GM18507 (cell line): ENCODE results near the gene SLFN13.
A peak's percentile ranks its signal among the peaks of the same experiment; 100 is the strongest.
"Not testable (repeated sequence)": the region's sequence is repeated elsewhere in the genome, so short reads cannot be mapped to it uniquely, and the experiment has no call there.

Source experiments
- DNase-seq: peaks from one replicate; pipeline ENCODE4 v3.0.0; 2011; ENCODE audit warnings: low read depth; ENCODE audit not compliant: insufficient read length; ENCODE audit errors: extremely low spot score
- FAIRE-seq: peaks from 2 replicates; lab custom pipeline; 2011; peaks lifted over from hg19 to GRCh38; lab: Jason Lieb, UNC

SLFN13 gene, protein sequence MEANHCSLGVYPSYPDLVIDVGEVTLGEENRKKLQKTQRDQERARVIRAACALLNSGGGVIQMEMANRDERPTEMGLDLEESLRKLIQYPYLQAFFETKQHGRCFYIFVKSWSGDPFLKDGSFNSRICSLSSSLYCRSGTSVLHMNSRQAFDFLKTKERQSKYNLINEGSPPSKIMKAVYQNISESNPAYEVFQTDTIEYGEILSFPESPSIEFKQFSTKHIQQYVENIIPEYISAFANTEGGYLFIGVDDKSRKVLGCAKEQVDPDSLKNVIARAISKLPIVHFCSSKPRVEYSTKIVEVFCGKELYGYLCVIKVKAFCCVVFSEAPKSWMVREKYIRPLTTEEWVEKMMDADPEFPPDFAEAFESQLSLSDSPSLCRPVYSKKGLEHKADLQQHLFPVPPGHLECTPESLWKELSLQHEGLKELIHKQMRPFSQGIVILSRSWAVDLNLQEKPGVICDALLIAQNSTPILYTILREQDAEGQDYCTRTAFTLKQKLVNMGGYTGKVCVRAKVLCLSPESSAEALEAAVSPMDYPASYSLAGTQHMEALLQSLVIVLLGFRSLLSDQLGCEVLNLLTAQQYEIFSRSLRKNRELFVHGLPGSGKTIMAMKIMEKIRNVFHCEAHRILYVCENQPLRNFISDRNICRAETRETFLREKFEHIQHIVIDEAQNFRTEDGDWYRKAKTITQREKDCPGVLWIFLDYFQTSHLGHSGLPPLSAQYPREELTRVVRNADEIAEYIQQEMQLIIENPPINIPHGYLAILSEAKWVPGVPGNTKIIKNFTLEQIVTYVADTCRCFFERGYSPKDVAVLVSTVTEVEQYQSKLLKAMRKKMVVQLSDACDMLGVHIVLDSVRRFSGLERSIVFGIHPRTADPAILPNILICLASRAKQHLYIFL

DNA sequence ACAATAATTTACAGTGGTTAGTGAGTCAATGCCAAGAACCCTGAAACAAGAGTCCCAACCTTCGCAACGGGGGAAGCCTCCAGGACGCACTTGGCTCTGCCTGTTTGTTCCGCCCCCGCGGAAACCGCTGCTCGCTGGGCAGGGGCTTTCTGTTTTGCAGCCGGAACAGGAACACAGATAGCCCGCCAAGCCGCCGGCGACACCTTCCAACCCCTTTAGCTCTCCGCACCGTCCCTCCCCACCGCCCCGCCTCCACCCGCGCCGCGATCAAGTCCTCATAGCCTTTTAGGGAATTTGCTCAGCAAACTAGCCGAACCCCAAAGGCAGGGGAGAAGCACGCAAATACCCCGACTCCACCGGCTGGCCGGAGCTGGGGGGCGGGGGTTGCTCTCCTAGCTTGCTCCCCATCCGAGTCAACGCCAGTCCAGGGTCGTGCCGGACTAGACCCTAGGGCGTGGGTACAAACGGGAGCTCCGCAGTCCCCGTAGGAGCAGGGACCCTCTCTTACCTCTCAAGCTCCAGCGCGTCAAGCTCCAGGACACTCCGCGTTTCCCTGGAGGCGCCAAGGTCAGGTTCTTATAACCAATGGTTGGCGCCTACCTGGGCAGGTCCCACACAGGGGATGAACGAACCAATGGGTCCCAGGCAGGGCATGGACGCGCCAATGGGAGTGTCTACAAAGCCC, at the start of gene SLFN13:
SLFN13 (minus strand) TSS at position 553 of the 685 bp plus-strand sequence. CDS start 3,086 bp downstream, outside the sequence.
- DNase-seq = peak; percentile 64
- peak; percentile 93 for FAIRE-seq

DNA sequence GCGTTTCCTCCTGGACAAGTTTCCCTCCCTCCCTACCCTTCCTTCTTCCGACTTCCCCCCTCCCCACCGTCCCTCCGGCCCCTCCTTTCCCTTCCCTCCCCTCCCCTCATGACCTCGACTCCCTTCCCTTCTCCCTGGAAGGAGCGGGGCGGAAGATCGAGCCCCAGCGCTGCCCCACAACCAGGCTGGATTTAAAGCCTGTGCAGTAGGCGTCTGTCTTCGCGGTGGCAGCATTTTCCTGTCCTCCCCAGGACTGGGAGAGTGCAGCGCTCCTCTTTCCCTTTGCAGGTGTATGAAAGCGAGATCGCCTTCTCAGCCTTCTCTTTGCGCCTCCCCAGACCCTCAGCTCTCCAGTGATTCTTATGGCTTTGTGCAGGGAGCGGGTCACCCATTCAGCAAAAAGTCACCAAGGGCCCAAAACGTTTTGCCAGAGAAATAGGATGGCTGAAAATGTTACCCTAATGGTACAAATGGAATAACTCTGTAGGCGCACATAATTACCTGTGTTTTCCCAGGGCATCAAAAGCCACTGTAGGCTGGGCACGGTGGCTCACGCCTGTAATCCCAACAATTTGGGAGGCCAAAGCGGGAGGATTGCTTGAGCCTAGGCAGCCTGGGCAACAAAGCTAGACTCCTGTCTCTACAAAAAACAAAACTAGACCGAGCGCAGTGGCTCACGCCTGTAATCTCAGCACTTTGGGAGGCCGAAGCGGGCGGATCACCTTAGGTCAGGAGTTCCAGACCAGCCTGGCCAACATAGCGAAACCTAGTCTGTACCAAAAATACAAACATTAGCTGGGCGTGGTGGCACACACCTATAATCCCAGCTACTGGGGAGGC, 48.1 kb upstream of the SLFN13 start:
- FAIRE-seq = no peak
- DNase-seq = no peak

DNA sequence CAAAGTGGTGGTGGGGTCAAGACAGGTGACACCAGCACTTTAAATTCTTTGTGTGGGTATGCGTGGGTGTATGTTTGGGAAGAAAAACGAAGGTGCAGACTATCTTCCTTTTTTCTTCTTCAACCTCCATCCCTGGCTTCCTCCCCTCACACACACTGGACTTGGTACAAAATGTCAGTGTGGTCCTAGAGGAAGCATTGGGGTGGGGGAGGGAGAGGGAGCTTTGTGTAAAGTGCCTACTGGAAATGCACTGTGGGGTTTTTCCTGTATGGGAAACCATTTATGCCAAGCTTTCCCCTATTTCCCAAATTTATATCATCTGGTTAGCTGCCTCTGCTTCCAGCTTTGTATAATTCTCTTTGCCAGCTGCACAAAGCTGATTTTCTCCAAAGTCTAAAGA, 44.5 kb upstream of the SLFN13 start:
- no peak for FAIRE-seq
- DNase-seq = no peak

DNA sequence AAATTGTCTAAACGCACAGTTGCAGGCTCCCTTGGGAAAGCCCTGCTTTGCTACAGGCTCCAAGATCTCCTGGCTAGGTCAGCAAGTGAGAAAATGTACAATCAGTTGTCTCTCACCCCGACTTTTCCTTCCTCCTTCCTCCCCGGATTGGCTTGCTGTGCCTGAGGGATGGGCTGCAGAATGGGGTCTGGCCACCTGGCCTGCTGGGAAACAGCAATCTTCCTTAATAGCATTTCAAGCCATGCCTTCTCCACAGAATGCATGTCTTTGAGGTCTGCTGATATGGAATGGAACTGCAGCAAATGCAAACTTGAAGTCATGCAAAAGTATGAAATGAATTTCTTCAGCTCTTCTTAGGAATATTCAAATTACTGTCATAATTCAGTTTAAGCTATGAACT, 42.9 kb upstream of the SLFN13 start:
- FAIRE-seq (no peak), DNase-seq (no peak)

DNA sequence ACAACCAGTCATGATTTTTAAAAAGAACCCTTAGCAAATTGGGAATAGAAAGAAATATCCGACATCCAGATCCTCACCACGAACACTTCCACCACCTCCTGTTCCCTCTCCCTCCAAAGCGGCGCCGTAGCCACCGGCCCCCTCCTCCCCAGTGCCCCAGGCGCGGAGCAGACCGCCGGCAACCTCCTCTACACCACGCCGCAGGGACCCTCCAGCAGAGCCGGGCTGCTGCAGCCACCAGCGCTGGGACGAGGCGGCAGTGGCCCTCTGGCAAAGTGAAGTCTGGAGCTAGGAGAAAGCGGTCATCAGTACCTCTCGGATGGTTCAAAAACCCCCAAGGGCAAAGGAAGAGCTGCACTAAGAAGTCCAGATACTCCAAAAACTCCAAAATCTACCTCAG, 41.4 kb upstream of the SLFN13 start:
- FAIRE-seq (no peak), DNase-seq (no peak)

DNA sequence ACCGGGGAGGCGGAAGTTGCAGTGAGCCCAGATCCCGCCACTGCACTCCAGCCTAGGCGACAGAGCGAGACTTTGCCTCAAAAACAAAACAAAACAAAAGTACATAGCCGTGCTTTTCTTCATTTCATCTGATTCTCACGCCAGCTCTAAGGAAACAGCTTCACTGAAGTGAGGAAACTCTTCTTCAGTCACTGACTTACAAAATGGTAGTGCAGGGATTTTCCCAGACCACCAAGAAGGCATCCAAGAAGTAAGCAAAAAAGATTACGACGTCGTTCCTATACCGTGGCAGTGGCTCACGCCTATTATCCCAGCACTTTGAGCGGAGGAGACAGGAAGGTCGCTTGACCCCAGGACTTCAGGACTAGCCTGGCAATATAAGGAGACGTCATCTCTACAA, 40.4 kb upstream of the SLFN13 start:
- no peak for FAIRE-seq

DNA sequence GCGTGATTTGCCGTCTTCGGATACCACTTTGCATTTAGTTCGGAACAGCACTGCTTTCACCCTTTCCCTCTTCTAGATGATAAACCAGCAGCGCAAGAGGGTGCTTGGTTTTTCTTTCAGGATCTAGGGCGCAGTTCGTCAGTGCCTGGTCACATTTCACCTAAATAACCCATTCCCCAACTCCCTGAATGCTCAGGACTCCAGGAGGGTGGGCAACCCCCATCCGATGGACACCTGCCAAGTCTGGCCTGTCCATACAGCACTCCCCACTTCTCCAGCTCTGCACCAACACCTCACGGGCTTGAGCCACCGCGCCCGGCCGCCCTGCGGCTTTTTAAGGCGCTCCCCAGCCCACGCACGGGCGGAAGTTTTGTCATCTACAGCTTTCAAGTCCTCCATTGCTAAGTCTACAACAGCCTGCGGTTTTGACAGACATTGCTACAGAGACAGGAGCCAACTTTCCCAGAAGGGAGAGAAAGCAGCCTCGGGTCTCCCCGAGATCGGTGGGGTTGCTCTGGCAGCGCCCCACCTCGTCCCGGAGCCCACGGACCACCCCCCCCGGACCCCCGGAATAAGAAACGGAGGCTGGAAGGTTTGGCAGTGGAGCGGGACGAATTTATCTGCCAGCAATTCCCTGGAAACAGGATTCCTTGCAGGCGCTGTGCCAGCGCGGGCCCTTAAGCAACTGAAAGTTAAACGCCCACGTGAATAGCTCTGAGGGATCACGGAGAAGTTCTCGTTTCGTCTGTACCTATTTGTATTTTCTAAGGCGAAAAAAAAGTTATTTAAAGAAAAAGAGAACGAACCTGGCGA, 38.6 kb upstream of the SLFN13 start:
- FAIRE-seq (peak; percentile 92), DNase-seq (peak; percentile 68)

More for the DNA sequence above, 40.4 kb upstream of the SLFN13 start:
- no peak for DNase-seq

DNA sequence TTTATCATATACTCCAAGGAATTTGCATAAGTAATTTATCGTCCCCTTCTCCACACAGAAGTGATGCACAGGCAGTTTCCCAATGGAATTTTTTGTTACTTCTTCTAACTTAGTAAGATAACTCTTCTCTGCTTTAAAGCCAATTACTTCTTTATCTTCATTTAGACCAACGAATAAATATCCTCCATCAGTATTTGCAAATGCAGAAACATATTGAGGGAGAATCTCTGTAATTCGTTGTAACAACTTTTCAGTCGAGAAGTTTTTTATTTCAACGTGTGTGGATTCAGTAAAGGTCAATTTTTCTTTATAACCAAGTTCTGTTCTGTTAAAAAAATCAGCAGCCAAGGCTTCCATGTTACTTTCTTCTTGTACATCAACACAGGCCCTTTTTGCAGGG, 30.7 kb upstream of the SLFN13 start:
- FAIRE-seq (no peak), DNase-seq (no peak)

DNA sequence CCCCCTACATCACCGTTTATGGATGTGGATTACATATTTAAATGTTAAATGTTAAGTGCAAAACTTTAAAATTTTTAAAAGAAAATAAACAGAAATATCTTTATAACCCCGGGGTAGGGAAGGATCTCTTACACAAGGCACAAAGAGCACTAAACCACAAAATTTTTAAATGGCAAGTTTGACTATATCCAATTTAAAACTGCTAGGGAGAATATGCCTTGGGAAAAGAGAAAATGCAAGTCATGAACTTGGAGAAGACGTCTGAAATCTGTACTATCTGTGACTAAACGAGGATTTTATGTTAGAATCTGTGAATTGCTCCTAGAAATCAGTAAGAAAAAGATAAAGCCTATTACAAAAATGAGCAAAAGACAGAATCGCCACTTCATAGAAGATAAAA, 28.7 kb upstream of the SLFN13 start:
- DNase-seq (no peak), FAIRE-seq (no peak)

DNA sequence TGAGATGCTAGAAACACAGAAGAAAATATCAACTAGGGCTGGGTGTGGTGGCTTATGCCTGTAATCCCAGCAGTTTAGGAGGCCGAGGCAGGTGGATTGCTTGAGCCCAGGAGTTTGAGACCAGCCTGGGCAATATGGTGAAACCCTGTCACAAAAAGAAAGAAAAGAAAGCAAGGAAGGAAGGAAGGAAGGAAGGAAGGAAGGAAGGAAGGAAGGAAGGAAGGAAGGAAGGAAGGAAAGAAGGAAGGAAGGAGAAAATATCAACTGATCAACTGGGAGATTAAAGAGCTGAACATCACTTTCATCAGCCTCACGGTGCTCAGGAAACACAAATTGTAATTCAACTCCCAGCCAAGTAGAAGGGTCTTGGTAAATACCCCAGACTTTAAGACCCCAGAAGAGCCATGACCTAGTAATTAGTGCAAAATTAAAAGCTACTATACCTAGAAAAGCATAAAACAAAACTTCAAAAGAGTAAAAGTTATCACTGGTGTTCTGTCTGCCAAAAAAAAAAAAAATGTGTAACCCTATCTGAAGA, 27.8 kb upstream of the SLFN13 start:
- FAIRE-seq (no peak), DNase-seq (no peak)

DNA sequence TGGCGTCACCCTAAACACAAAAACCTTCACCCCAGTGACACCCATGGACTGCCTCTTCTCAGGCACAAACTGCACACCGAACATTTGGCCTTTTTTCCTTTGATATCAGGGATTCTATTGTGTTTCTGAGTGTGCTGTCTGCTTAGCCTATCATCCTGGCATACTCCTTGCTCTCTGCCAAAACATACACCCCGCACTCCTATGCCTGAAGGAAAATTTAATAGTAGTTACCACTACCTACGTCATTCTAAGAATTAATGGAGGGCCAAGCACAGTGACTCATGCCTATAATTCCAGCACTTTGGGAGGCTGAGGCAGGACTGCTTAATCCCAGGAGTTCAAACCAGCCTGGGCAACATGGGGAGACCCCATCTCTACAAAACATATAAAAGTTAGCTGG, 19.9 kb upstream of the SLFN13 start:
- FAIRE-seq (no peak), DNase-seq (no peak)

DNA sequence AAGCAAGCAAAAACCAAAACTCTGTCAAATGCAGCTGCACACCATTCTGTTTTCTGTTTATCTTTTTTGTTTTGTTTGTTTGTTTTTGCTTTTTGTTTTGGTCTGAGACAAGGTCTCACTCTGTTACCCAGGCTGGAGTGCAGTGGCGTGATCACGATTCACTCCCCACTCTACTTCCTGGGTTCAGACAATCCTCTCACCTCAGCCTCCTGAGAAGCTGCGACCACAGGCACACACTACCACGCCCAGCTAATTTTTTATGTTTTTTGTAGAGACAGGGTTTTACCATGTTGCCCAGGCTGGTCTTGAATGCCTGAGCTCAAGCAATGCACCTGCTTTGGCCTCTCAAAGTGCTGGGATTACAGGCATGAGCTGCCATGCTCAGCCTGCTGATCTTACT, 19.3 kb upstream of the SLFN13 start:
- FAIRE-seq = peak; percentile 24
- no peak for DNase-seq

DNA sequence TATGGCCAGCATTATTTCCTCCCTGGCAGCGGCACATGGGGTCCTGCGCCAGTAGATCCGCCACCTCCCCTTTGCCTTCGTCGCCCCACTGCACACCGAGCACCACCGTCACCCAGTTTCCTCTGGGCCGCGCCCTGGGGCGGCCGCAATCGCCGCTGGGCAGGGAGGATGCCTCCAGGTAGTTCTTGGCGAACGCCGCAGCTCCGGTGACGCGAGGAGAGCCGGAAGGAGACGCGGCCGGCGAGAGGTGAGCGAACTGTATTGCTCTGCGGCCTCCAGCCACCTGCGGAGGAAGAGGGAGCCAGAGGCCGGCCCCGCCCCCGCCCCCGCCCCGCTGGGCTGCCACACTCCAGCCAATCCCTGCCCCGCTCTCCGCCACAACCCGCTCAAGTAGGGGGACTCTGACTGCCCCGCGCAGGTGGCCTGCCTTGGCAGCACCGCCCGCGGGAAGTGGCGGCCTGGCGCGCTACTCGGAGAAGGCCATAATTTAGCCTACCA, 11.8 kb upstream of the SLFN13 start:
- FAIRE-seq (peak; percentile 67), DNase-seq (peak; percentile 71)

DNA sequence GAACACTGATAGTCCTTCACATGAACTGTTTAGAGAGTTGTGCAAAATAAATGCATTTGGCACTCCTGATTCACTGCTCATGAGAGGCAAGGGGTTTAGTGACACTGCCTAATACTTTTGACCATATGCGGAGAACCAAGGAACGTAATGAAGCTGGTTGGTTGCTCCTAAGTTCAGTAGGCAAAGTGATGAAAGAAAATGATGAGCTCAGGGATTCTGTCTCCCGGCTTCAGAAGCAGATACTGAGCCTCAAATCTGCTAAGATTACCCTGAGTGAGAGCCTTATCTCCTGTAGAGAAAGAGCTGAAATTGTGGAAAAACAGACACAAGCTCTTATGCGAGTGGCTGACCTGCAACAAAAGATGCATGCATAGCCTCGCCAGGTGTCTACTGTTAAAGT, 5.5 kb upstream of the SLFN13 start:
- DNase-seq, FAIRE-seq: not testable (repeated sequence)

DNA sequence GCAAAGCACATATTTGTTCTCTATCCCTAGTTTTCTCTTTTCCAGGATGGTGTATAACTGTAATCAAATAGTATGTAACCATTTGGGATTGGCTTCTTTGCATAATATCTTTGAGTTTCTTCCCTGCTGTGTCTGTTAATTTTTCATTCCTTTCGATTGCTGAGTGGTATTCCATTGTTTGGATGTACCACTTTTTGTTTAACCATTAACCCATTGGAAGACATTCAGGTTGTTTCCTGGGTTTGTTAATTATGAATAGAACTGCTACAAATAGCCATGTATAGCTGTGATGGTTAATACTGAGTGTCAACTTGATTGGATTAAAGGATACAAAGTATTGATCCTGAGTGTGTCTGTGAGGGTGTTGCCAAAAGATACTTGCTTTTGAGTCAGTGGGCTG, 4.6 kb upstream of the SLFN13 start:
- DNase-seq (no peak), FAIRE-seq (no peak)

DNA sequence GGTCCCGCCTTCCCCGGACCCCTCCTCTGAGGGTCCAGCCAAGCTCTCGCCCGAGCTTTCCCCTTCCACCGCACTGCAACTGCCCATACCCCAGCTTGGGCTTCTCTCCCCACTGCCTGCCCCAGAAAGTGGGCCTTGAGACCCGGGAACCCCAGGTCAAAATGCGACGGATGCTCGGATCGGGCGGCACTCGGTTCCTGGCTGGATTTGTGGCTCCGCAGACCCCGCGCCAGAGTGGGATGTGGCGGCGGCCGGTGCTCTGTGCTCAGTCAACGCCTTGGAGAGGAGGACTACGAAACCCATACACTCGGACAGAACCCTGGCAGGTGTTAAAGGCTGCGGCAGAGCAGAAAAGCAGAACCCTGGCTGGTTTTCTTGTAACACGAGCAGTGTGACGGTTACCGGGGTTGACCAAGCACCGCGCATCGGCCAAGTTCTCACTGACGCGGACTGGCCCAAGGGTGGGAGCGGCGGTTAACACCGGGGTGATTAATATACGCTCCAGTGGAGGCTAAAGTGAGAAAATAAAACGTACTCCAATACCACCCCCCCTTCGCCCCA, 885 bp upstream of the SLFN13 start:
- DNase-seq (peak; percentile 28), FAIRE-seq (peak; percentile 84)

DNA sequence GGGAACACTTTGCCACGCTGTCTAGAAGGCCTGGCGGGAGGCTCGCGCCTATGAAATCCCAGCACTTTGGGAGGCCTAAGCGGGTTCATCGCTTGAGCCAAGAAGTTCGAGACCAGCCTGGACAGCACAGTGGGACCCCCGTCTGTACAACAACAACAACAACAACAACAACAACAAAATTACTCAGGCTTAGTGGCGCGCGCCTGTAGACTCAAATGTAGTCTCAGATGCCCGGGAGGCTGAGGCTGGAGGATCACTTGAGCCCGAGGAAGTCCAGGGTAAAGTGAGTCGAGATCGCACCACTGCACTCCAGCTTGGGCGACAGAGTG, 297 bp upstream of the SLFN13 start:
- FAIRE-seq (no peak), DNase-seq (no peak)

DNA sequence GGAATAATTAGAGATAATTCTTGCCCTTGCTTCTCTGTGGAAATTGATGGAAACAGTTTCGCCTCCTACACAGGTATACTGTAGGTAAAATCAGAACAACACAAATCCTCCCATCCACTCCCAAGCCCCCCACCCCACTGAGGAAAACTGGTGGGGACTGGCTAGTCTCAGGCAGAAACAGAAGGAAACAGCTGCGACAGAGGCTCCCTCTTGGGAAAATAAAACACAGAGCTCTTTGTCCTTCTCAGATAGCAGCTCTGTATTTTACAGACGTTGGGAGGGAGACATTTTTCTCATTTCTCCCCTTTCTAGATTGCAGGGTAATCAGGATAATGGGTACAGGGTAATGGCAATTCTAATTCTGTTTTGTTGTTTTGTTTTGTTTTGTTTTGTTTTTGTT, 1.1 kb downstream of the SLFN13 start:
- DNase-seq (no peak), FAIRE-seq (no peak)
